ENCODE data around the gene TRAPPC13.

TRAPPC13 gene

DNA sequence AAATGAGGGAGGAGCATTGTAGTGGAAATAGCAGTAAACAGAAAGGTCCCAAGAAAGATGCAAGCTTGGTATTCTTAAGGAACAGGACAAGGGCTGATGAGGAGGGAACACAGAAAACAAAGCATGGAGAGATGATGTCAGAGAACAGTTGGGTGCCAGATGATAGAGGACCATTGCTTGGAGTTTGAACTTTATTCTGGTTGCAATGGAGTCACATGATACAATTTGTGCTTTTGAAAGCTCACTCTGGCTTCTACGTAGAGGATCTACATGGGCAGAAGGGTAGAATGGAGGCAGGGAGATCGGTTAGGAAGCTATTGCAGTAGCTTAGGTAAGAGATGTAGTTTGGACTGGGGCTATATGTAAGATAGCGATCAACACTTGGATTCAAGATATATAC is 57.3 kb downstream of the TRAPPC13 start:
- DNase-seq (ENCODE audit: low read depth): no peak

DNA sequence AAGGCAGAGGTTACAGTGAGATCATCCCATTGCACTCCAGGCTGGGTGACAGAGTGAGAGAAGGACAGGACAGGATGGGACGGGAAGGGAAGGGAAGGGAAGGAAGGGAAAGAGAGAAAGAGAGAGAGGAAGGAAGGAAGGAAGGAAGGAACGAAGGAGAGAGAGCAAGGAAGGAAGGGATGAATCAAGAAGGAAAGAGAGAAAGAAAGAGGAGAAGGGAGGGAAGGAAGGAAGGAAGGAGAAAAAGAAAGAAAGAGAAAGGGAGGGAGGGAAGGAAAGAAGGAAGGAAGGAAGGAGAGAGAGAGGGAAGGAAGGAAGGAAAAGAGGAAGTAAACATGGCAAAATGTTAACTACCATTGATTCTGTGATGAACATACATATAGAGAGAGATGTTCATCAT is 68.3 kb downstream of the TRAPPC13 start:
- DNase-seq (ENCODE audit: low read depth): no peak

DNA sequence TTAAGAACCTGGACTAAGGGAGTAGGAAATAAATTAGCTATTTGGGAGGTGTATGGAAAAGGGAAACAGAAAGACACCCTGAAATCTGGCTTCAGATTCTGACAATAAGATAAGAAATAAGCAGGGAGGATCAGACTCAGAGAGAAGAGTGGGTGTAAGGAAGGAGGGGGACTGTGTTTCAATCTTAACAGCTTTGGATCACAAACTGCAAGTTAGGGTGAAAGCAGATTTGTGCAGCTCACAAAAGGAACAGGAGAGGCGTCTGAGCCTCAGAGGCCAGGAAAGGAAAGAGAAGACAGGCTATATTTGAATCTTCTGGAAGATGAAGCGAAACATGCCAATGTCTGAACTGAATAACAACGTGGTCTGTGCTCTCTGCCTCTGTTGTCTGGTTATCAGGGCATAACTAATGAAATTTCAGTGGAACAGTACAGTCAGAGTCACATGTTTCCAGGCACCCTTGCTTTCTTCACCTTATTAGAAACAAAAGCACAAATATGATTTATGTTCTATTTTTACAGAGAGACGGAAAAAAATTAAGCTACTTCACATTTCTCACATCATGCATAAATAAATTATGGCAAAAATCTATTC is 70.4 kb downstream of the TRAPPC13 start:
- DNase-seq (ENCODE audit: low read depth): no peak

DNA sequence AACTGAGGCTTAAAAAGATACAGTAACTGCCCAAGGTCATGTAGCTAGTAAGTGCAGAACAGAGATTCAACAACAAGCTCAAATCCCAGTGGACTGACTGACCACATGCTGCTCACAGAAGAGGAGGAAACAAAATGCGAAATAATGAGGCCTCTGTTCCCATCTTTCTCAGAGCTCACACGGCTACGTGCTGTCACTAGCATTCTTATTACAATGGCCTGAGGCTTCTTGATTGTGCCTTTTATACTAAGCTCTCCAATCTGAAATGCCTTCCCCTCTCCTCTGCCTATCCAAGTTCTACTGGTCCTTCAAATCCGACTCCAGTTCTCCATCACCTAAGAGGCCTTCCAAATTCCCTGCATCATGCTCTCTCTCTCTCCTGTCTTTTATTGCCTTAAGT is 71.1 kb downstream of the TRAPPC13 start:
- no peak for DNase-seq (ENCODE audit: low read depth)

DNA sequence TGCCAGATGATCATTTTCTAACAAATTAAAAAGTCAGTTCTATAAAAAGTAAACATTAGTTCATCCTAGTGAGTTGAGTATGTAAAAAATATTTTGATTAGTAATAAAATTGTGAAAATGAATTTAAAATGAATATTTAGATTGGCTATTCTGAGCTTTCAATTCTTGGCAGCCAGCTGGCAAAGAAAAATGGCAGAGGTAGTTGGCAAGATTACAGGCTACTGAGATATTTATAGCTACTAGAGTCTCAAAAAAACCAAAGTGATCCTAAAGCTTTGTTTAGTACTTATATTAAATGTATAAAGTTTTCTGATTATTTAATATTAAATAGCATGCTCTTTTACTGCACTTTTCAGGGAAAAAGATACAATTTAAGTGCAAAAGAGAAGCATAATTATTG is 72.1 kb downstream of the TRAPPC13 start:
- no peak for DNase-seq (ENCODE audit: low read depth)

DNA sequence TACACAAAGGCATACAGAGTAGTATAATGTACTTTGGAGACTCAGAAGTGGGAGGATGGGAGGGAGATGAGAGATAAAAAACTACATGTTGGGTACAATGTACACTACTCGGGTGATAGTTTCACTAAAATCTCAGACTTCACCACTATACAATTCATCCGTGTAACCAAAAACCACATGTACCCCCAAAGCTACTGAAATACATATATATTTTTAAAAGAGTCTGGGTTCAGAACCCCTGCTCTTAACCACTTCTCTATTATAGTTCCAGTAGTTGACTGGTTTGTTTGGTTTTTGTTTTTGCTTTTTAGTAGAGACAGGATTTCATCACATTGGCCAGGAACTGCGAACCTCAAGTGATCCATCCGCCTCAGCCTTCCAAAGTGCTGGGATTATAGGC is 74.5 kb downstream of the TRAPPC13 start:
- DNase-seq (ENCODE audit: low read depth): no peak

DNA sequence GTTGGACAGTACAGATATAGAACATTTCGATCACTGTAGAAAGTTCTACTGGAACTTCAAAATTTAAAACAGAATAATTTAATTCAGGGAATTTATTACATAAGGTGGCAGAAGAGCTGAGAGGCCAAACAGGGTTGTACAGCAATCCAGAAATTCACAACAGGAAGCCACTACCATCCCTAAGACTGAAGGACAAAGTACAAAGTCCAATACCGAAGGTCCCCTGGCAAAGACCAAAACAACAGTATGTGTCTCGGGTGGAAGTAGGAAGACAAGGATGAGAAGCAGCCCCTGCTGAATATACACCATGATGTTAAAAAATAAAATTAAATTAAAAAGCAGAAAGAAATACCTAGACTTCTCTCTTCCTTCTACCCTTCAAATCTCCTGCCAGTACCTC is 77.2 kb downstream of the TRAPPC13 start:
- no peak for DNase-seq (ENCODE audit: low read depth)

DNA sequence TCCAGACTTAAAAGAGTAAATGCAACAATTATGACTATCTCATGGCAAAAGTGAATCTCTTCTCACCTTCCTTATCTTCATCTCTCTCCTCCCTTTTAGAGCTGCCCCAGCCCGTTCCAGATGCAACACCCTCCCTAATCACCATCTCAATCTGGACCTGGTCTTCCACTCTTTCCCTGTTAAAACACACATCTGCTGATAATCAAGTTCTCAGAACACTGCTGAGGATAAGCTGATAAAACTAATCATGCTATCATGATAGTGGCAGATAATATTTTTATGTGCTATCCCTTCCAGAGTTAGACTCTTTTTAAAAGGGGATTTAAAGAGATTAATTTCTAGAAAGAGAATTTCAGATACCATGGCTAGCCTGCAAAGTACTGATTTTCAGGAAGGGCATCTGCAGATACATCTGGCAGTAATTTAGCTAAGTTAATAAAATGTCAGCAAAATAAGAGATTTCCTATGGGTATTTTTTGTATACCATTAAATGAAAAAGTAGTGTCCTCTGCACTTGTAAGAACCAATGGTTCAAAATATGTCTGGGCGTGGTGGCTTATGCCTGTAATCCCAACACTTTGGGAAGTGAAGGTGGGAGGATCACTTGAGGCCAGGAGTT is 79.9 kb downstream of the TRAPPC13 start:
- no peak for DNase-seq (ENCODE audit: low read depth)

DNA sequence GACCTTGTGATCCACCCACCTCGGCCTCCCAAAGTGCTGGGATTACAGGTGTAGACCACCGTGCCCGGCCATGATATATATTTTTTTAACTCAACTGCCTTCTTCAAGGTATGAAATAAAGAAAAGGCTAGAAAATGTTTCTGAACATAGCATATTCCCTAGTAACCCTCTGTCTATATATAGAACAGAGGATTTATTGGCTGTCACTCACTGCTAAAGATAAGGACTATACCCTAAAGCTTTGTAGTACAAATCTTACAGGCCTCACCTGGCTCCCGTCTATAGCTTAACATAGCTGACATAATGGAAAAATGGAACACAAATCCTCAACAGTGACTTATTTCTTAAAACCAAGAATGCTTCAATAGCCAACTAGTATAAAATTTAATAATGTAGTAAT is 82.8 kb downstream of the TRAPPC13 start:
- no peak for DNase-seq (ENCODE audit: low read depth)

DNA sequence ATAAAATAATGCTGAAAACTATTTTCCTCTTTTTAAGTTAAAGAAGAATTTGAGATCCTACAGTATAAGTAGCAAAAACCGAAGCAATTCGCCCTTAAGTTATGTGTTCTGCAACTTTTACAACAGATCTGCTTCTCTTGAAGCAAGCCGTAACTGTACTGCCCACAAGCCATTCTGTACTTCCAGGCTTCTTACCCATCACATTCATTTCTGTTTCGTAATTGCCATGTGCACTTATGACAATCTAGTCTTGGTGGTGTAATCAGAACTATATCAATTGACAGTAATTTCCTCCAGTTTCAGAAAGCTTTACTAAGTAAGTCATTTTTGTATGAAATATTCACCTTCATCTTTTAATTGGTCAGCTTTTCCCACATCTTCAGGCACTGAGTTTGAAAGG is 83.3 kb downstream of the TRAPPC13 start:
- no peak for DNase-seq (ENCODE audit: low read depth)
